OCI-LY7 (cell line): ENCODE results near the gene CRHBP. TPM values are rescaled to one million over a fixed set of nuclear protein-coding genes. Genes with fewer than 3 reads are reported as not detected.

Experiments
- BruUV-seq: library from RNA; stranded (reverse); fragments of 400-500 nt; replicated peaks from 2 replicates; lab custom pipeline; 2021; lab: Mats Ljungman, UMichigan
- CTCF ChIA-PET: fragments of 300-600 bp; sonication (Branson Sonifier 250); formaldehyde crosslinking; loops from one replicate; lab custom pipeline; 2022; ENCODE audit warnings: antibody characterized with exemption; ENCODE audit not compliant: unreplicated experiment; lab: Charles Lee
- POLR2A ChIA-PET: fragments of 300-600 bp; sonication (Branson Sonifier 250); formaldehyde crosslinking; loops from one replicate; lab custom pipeline; 2022; ENCODE audit warnings: antibody characterized with exemption; lab: Charles Lee
- DNase-seq: peaks from one replicate; pipeline ENCODE4 v3.0.0-alpha.2; 2015; ENCODE audit warnings: low spot score
- H2AFZ ChIP-seq: fragments of 200-600 bp; sonication (generic), shearing (Covaris generic); 2 replicates; pipeline ENCODE4 v1.6.1; 2014; ENCODE audit warnings: mild to moderate bottlenecking, antibody characterized with exemption, low read length, moderate library complexity
- H3K27ac ChIP-seq: fragments of 200-600 bp; sonication (generic); 2 replicates; pipeline ENCODE4 v1.5.1; 2014; ENCODE audit warnings: mixed run types, low read depth, mild to moderate bottlenecking, moderate library complexity, low read length, inconsistent platforms; ENCODE audit not compliant: poor library complexity, severe bottlenecking
- H3K36me3 ChIP-seq: fragments of 200-600 bp; sonication (generic); 2 replicates; pipeline ENCODE4 v1.6.1; 2014; ENCODE audit warnings: mild to moderate bottlenecking, antibody characterized with exemption, low read length, moderate library complexity, mixed read lengths; ENCODE audit not compliant: insufficient read depth
- H3K4me1 ChIP-seq: fragments of 200-600 bp; sonication (generic); 2 replicates; pipeline ENCODE4 v1.5.1; 2014; ENCODE audit warnings: mild to moderate bottlenecking, low read length; ENCODE audit not compliant: insufficient read depth, poor library complexity, severe bottlenecking
- H3K4me2 ChIP-seq: fragments of 200-600 bp; sonication (generic); 2 replicates; pipeline ENCODE4 v1.6.1; 2014; ENCODE audit warnings: mild to moderate bottlenecking, low read length
- H3K4me3 ChIP-seq: fragments of 200-600 bp; sonication (generic); 2 replicates; pipeline ENCODE4 v1.5.1; 2014; ENCODE audit warnings: mild to moderate bottlenecking, low read depth, low read length; ENCODE audit not compliant: poor library complexity, severe bottlenecking
- H3K79me2 ChIP-seq: fragments of 200-600 bp; sonication (generic); 2 replicates; pipeline ENCODE4 v1.6.1; 2016; ENCODE audit warnings: low read depth, mild to moderate bottlenecking, low read length, moderate library complexity, mixed read lengths; ENCODE audit not compliant: insufficient read depth
- H3K9me2 ChIP-seq: fragments of 200-600 bp; sonication (generic); 2 replicates; pipeline ENCODE4 v1.6.1; 2016; ENCODE audit warnings: mild to moderate bottlenecking, low read length, mixed read lengths; ENCODE audit not compliant: insufficient read depth
- H3K9me3 ChIP-seq: fragments of 200-600 bp; sonication (generic); 2 replicates; pipeline ENCODE4 v1.6.1; 2014; ENCODE audit warnings: mild to moderate bottlenecking, mixed run types, low read length, mixed read lengths
- H4K20me1 ChIP-seq: fragments of 200-600 bp; sonication (generic); 2 replicates; pipeline ENCODE4 v1.6.1; 2014; ENCODE audit warnings: mild to moderate bottlenecking, antibody characterized with exemption, low read length, moderate library complexity, mixed read lengths; ENCODE audit not compliant: insufficient read depth
- CTCF ChIP-seq: fragments of 200-600 bp; sonication (generic); conservative IDR thresholded peaks from 2 replicates; pipeline ENCODE4 v1.5.1; 2014; ENCODE audit warnings: mild to moderate bottlenecking, antibody characterized with exemption, low read length, moderate library complexity, mixed read lengths
- EZH2phosphoT487 ChIP-seq: fragments of 200-600 bp; sonication (generic); IDR thresholded peaks from 2 replicates; pipeline ENCODE4 v1.6.1; 2018; ENCODE audit warnings: low read depth, borderline replicate concordance, mild to moderate bottlenecking, mixed run types, antibody characterized with exemption, low read length, moderate library complexity, mixed read lengths
- intact Hi-C: fragments of 100-400 bp; cut with micrococcal nuclease; formaldehyde crosslinking; loops from one replicate; pipeline ENCODE4 v1.10.0; 2022; ENCODE audit not compliant: unreplicated experiment
- total RNA-seq, 2 experiments: library from RNA; depleted of rRNA in 1 of 2; stranded (reverse); fragments of >200 nt in 1 of 2; shearing (Covaris generic) in 1 of 2; gene quantifications; 2 replicates each; pipeline ENCODE4 v1.2.3, GENCODE V29; 2014 to 2022

CRHBP gene
- total RNA-seq, 2 experiments from 2014 or later = 40.3 to 41.6 TPM

- POLR2A ChIA-PET = interaction anchor here (0.5 to 0.6 kb wide), 2 partner anchors 183 to 1246 kb away, joined by 3 read pairs; no protein-coding TSS in a partner anchor
- Histone ChIP-seq H2AFZ (no peak overlapping the region), H3K9me3 (no peaks in the 10 kb centered on the region), H3K4me3 (no peak overlapping the region), H3K9me2 (no peaks in the 10 kb centered on the region), H3K79me2 (no peaks in the 10 kb centered on the region), H3K4me2 (no peak overlapping the region), H3K36me3 (peaks cover 25% of the 10 kb centered on the region), H4K20me1 (no peaks in the 10 kb centered on the region), H3K27ac (no peak overlapping the region), H3K4me1 (peaks cover 8% of the 10 kb centered on the region)
- CTCF ChIA-PET = no interaction called here
- intact Hi-C loops = no loop called here
- no TSS peak for BruUV-seq
- no peak for TF ChIP-seq EZH2phosphoT487
- TF ChIP-seq CTCF = no peak
- no peak for DNase-seq
These were observed 50.4 kb downstream of the CRHBP start for GRCh38 chr5:77003246-77003645.

- Histone ChIP-seq H3K4me1 (peaks cover under 1% of the 10 kb centered on the region), H2AFZ (no peak overlapping the region), H3K36me3 (peaks cover 21% of the 10 kb centered on the region), H4K20me1 (no peaks in the 10 kb centered on the region), H3K79me2 (no peaks in the 10 kb centered on the region), H3K9me3 (no peaks in the 10 kb centered on the region), H3K4me2 (no peak overlapping the region), H3K27ac (no peak overlapping the region), H3K4me3 (no peak overlapping the region), H3K9me2 (no peaks in the 10 kb centered on the region)
- ChIA-PET CTCF (no interaction called here), POLR2A (interaction anchor here (1.3 to 1.5 kb wide), 2 partner anchors 10 to 141 kb away, joined by 3 to 4 read pairs; no protein-coding TSS in a partner anchor)
- intact Hi-C loops = no loop called here
- DNase-seq = no peak
- TF ChIP-seq CTCF = no peak
- no peak for TF ChIP-seq EZH2phosphoT487
- BruUV-seq = no TSS peak
These were observed 53.3 kb downstream of the CRHBP start for GRCh38 chr5:77006124-77006523.

- DNase-seq = no peak
- peaks cover 17% of the 10 kb centered on the region for H3K36me3 ChIP-seq
- no peaks in the 10 kb centered on the region for H3K9me3 ChIP-seq
- no peak overlapping the region for H3K27ac ChIP-seq
- H3K9me2 ChIP-seq = no peaks in the 10 kb centered on the region
- H4K20me1 ChIP-seq = no peaks in the 10 kb centered on the region
- intact Hi-C loops = no loop called here
- H3K4me3 ChIP-seq = no peak overlapping the region
- no peak for TF ChIP-seq CTCF
- TF ChIP-seq EZH2phosphoT487 = no peak
- no TSS peak for BruUV-seq
- no peak overlapping the region for H3K4me2 ChIP-seq
- CTCF ChIA-PET = no interaction called here
- no peak overlapping the region for H2AFZ ChIP-seq
- H3K79me2 ChIP-seq = no peaks in the 10 kb centered on the region
- H3K4me1 ChIP-seq = no peaks in the 10 kb centered on the region
- POLR2A ChIA-PET = interaction anchor here (0.7 kb wide), 1 partner anchor 21 kb away, joined by 3 read pairs; the partner anchor contains the start of gene AGGF1
These were observed 55.6 kb downstream of the CRHBP start for GRCh38 chr5:77008413-77008812.
